Measurements from ENCODE around the gene HSD3B7.

Gene HSD3B7

DNA sequence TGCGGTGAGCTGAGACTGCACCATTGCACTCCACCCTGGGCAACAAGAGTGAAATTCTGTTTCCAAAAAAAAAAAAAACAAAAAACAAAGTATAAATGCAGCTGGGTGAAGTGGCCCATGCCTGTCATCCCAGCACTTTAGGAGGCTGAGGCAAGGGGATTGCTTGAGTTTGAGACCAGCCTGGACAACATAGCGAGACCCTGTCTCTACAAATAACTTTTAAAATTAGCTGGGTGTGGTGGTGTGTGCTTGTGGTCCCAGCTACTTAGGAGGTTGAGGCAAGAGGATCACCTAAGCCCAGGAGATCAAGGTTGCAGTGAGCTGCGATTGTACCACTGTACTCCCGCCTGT is 38.2 kb downstream of the HSD3B7 start:
- no peak for TF ChIP-seq CTCF (IDR thresholded peaks at IDR 0.05; ENCODE audit: insufficient read depth, low read length, poor library complexity, severe bottlenecking)
- no peak for DNase-seq (ENCODE audit: extremely low read depth, insufficient read length)
- no peak overlapping the region for H3K4me3 ChIP-seq (replicated peaks; ENCODE audit: low read depth, low read length)
- H3K27me3 ChIP-seq (replicated peaks; ENCODE audit: control insufficient read depth, insufficient read depth, low read length) = no peaks in the 10 kb centered on the region
- no peaks in the 10 kb centered on the region for H3K36me3 ChIP-seq (ENCODE audit: control insufficient read depth, insufficient read depth, low read length)

DNA sequence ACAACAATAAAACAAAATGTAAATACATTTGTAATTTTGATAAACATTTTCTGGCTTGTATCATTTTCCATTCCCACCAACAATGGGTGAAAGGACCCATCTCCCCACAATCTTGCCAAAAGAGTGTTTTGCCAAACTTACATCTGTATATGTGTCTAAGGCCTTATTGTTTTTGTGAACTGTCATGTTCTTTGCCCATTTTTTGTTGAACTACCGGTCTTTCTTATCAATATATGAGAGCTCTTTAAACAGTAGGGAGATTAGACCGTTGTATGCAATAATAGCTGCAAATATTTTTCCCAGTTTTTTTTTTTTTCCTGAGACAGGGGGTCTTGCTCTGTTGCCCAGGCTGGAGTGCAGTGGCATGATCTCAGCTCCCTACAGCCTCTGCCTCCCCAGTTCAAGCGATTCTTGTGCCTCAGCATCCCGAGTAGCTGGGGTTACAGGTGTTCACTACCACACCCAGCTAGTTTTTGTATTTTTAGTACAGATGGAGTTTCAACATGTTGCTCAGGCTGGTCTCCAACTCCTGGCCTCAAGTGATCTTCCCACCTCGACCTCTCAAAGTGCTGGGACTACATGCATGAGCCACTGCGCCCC is 38.7 kb downstream of the HSD3B7 start:
- no peaks in the 10 kb centered on the region for H3K36me3 ChIP-seq (ENCODE audit: control insufficient read depth, insufficient read depth, low read length)
- no peak for DNase-seq (ENCODE audit: extremely low read depth, insufficient read length)
- no peak for TF ChIP-seq CTCF (IDR thresholded peaks at IDR 0.05; ENCODE audit: insufficient read depth, low read length, poor library complexity, severe bottlenecking)
- no peaks in the 10 kb centered on the region for H3K27me3 ChIP-seq (replicated peaks; ENCODE audit: control insufficient read depth, insufficient read depth, low read length)
- no peak overlapping the region for H3K4me3 ChIP-seq (replicated peaks; ENCODE audit: low read depth, low read length)

GRCh38 chr16:31025339-31025738 is 40.3 kb downstream of the HSD3B7 start:
- H3K36me3 ChIP-seq (ENCODE audit: control insufficient read depth, insufficient read depth, low read length) = no peaks in the 10 kb centered on the region
- no peak for DNase-seq (ENCODE audit: extremely low read depth, insufficient read length)
- H3K4me3 ChIP-seq (replicated peaks; ENCODE audit: low read depth, low read length) = no peak overlapping the region
- no peaks in the 10 kb centered on the region for H3K27me3 ChIP-seq (replicated peaks; ENCODE audit: control insufficient read depth, insufficient read depth, low read length)
- TF ChIP-seq CTCF (IDR thresholded peaks at IDR 0.05; ENCODE audit: insufficient read depth, low read length, poor library complexity, severe bottlenecking) = no peak

DNA sequence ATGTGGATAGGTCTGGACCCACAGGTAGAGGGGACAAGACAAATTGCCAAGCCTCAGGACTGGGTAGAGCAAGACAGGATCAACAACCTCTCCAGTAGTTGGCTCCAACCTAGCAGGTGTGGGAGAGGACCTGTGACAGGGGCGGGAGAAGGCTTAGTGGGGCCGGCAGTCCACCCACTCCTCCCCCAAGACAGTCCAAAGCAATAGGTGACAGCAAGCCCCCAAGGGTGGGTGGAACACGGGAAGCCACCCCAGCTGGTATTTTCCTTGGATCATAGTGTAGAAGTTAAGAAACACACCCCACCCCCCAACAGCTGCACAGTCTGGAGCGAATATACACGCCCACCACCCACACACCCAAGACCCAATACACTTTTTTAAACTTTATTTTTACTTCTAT is 44.3 kb downstream of the HSD3B7 start:
- DNase-seq (ENCODE audit: extremely low read depth, insufficient read length) = no peak
- no peaks in the 10 kb centered on the region for H3K36me3 ChIP-seq (ENCODE audit: control insufficient read depth, insufficient read depth, low read length)
- no peak overlapping the region for H3K4me3 ChIP-seq (replicated peaks; ENCODE audit: low read depth, low read length)
- TF ChIP-seq CTCF (IDR thresholded peaks at IDR 0.05; ENCODE audit: insufficient read depth, low read length, poor library complexity, severe bottlenecking) = no peak
- no peaks in the 10 kb centered on the region for H3K27me3 ChIP-seq (replicated peaks; ENCODE audit: control insufficient read depth, insufficient read depth, low read length)

- H3K27me3 ChIP-seq (replicated peaks; ENCODE audit: control insufficient read depth, insufficient read depth, low read length) = no peaks in the 10 kb centered on the region
- no peak overlapping the region for H3K4me3 ChIP-seq (replicated peaks; ENCODE audit: low read depth, low read length)
- TF ChIP-seq CTCF (IDR thresholded peaks at IDR 0.05; ENCODE audit: insufficient read depth, low read length, poor library complexity, severe bottlenecking) = no peak
- H3K36me3 ChIP-seq (ENCODE audit: control insufficient read depth, insufficient read depth, low read length) = peaks cover under 1% of the 10 kb centered on the region; the same call in 1 of the 2 replicates
- DNase-seq (ENCODE audit: extremely low read depth, insufficient read length) = no peak
These were observed 46.3 kb downstream of the HSD3B7 start for GRCh38 chr16:31031276-31031675.
